CD4-positive, alpha-beta T cell (primary cell): Measurements from ENCODE around the gene QSOX1. TPM values are rescaled to one million over a fixed set of nuclear protein-coding genes. Genes with fewer than 3 reads are reported as not detected.
A peak's percentile ranks its signal among the peaks of the same experiment; 100 is the strongest.

Experiments
- ATAC-seq: fragments of 200-7000 bp; cut with Tn5 transposase; one replicate; pipeline ENCODE4 v1.10.0; 2022; ENCODE audit warnings: mild to moderate bottlenecking; ENCODE audit not compliant: poor library complexity
- CTCF ChIA-PET: fragments of 350-600 bp; sonication (Branson Sonifier 250); formaldehyde crosslinking; loops from one replicate; lab custom pipeline; 2021; ENCODE audit warnings: antibody characterized with exemption, inconsistent platforms; lab: Charles Lee
- POLR2A ChIA-PET: fragments of 350-600 bp; sonication (Branson Sonifier 250); formaldehyde crosslinking; loops from one replicate; lab custom pipeline; 2021; ENCODE audit warnings: antibody characterized with exemption, inconsistent platforms; lab: Charles Lee
- DNase-seq, 14 experiments: peaks; one replicate each; pipeline ENCODE4 v3.0.0-alpha.2; 2013 to 2020; ENCODE audit warnings: mixed read lengths in 2 of 14
- H3K27ac ChIP-seq, 2 donors: one replicate each; pipeline versions ENCODE4 v1.5.1 to v1.7.0; 2013; ENCODE audit warnings: low read length in 2 of 2, low read depth in 1 of 2, mild to moderate bottlenecking in 1 of 2
- H3K27me3 ChIP-seq, 2 experiments: 1 replicate in 1 of 2; 2 replicates in 1 of 2; pipeline versions ENCODE4 v1.6.1 to v1.7.0; 2013; ENCODE audit warnings: low read length in 2 of 2, control low read depth in 1 of 2, mild to moderate bottlenecking in 1 of 2, moderate library complexity in 1 of 2; ENCODE audit not compliant: insufficient read depth in 2 of 2, control insufficient read depth in 1 of 2
- H3K36me3 ChIP-seq: one replicate; pipeline ENCODE4 v1.6.1; 2013; ENCODE audit warnings: low read length, control low read depth; ENCODE audit not compliant: insufficient read depth
- H3K4me1 ChIP-seq: one replicate; pipeline ENCODE4 v1.6.1; 2013; ENCODE audit warnings: low read length, control low read depth; ENCODE audit not compliant: insufficient read depth
- H3K4me3 ChIP-seq: one replicate; pipeline ENCODE4 v1.5.1; 2013; ENCODE audit warnings: mild to moderate bottlenecking, low read length, moderate library complexity
- H3K9me3 ChIP-seq, 2 experiments: 1 replicate in 1 of 2; 2 replicates in 1 of 2; pipeline versions ENCODE4 v1.6.1 to v1.7.0; 2013; ENCODE audit warnings: low read length in 2 of 2, mild to moderate bottlenecking in 2 of 2, control low read depth in 1 of 2, moderate library complexity in 1 of 2; ENCODE audit not compliant: control insufficient read depth in 1 of 2, insufficient read depth in 1 of 2
- H3K27ac Mint-ChIP-seq: one replicate; pipeline ENCODE4 v1.8.0; 2020; ENCODE audit warnings: mixed read lengths
- H3K27me3 Mint-ChIP-seq: one replicate; pipeline ENCODE4 v1.8.0; 2021; ENCODE audit warnings: mixed read lengths
- H3K36me3 Mint-ChIP-seq: one replicate; pipeline ENCODE4 v1.8.0; 2021; ENCODE audit warnings: low read depth, mixed read lengths
- H3K4me1 Mint-ChIP-seq: one replicate; pipeline ENCODE4 v1.8.0; 2021; ENCODE audit warnings: low read depth, mixed read lengths
- H3K4me3 Mint-ChIP-seq: one replicate; pipeline ENCODE4 v1.8.0; 2020; ENCODE audit warnings: mild to moderate bottlenecking, mixed read lengths
- H3K9me3 Mint-ChIP-seq: one replicate; pipeline ENCODE4 v1.8.0; 2020; ENCODE audit warnings: mixed read lengths
- intact Hi-C, 2 experiments: fragments of 100-400 bp; cut with DNase I in 1 of 2; cut with micrococcal nuclease in 1 of 2; formaldehyde crosslinking; loops; one replicate each; pipeline versions ENCODE4 v1.15.1 to v1.9.0; 2023 to 2025; cut with DNase I, micrococcal nuclease
- total RNA-seq, 174 experiments: library from RNA in 2 of 174; stranded (reverse) in 2 of 174; gene quantifications; one replicate each; pipeline ENCODE4 v1.2.3 and lab custom pipeline; 2021 to 2026
- TF ChIP-seq, protein P1 (sequence below): fragments of 200-600 bp; IDR thresholded peaks from one replicate; pipeline ENCODE4 v1.8.0; 2022; ENCODE audit warnings: antibody characterized with exemption, mild to moderate bottlenecking

Gene QSOX1
- total RNA-seq, 2 experiments from 2014 or later = 13.7 to 14.3 TPM

DNA sequence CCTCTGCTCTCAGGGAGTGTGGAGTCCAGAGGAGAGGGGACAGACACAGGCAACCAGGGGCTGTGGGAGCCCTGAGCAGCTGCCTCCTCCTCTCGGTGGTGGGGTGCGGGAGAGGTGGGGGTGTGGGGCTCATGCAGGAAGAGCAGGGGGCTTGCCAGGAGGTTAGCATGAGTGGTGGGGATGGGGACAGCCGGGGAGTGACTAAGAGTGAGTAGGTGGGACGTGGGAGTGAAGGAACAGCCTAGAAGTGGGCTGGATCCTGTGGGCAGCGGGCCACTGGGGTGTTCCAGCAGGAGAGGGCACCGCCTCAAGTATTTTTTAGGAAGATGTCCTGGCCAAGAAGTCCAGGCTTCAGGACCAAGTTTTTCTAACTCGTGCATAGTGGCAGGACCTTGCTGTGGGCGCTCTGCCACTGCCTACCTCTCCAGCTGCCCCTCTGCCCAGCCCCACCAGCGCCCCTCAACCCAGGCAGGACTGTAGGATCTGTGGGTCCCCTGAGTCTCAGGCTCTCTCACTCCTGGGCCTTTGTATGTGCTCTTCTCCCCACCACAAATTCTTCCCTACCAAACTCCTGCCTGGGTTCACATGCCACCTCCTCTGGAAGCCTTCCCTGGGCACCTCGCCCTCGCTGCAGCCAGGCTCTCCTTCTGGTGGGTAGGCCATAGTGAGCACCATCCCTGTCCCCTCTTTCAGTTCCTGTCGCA lies 56.6 kb downstream of the QSOX1 start:
- no peak overlapping the region for H3K4me3 Mint-ChIP-seq
- POLR2A ChIA-PET = no interaction called here
- no peak overlapping the region for H3K27ac Mint-ChIP-seq
- CTCF ChIA-PET = no interaction called here
- H3K9me3 Mint-ChIP-seq = no peaks in the 10 kb centered on the region
- ATAC-seq = no peak
- peaks cover 5% of the 10 kb centered on the region for H3K27me3 Mint-ChIP-seq
- Histone ChIP-seq H3K27ac (no peak overlapping the region), H3K4me3 (no peak overlapping the region), H3K9me3 (no peaks in the 10 kb centered on the region), H3K36me3 (no peaks in the 10 kb centered on the region), H3K27me3 (peaks cover 0 to 5% of the 10 kb centered on the region in 2 experiments), H3K4me1 (peaks cover 9% of the 10 kb centered on the region)
- DNase-seq = no peak
- peaks cover 11% of the 10 kb centered on the region for H3K4me1 Mint-ChIP-seq
- H3K36me3 Mint-ChIP-seq = no peaks in the 10 kb centered on the region
- TF ChIP-seq, protein P1, sequence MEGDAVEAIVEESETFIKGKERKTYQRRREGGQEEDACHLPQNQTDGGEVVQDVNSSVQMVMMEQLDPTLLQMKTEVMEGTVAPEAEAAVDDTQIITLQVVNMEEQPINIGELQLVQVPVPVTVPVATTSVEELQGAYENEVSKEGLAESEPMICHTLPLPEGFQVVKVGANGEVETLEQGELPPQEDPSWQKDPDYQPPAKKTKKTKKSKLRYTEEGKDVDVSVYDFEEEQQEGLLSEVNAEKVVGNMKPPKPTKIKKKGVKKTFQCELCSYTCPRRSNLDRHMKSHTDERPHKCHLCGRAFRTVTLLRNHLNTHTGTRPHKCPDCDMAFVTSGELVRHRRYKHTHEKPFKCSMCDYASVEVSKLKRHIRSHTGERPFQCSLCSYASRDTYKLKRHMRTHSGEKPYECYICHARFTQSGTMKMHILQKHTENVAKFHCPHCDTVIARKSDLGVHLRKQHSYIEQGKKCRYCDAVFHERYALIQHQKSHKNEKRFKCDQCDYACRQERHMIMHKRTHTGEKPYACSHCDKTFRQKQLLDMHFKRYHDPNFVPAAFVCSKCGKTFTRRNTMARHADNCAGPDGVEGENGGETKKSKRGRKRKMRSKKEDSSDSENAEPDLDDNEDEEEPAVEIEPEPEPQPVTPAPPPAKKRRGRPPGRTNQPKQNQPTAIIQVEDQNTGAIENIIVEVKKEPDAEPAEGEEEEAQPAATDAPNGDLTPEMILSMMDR = no peak
- intact Hi-C loops = no loop called here

DNA sequence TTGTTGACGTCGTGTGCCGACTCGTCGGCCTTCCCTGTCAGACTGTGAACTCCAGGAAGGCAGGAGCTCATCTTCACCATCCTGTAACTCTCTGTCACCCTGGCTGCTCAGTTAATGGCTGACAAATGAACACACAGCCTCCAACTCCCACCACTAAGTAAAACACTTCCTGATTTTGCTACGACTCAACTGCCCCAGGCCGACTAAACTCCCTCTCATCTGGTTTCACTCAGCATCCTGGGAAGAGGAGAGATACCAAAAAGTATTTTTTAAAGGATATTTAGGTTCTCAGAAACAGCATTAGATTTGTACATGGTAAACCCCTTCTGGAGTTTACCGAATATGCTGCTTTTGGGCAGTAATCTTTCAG lies 57.2 kb downstream of the QSOX1 start:
- POLR2A ChIA-PET = no interaction called here
- Mint-ChIP-seq H3K36me3 (no peaks in the 10 kb centered on the region), H3K4me1 (peaks cover 11% of the 10 kb centered on the region), H3K9me3 (no peaks in the 10 kb centered on the region), H3K27me3 (peaks cover 5% of the 10 kb centered on the region), H3K27ac (no peak overlapping the region), H3K4me3 (no peak overlapping the region)
- CTCF ChIA-PET = no interaction called here
- Histone ChIP-seq H3K4me3 (no peak overlapping the region), H3K9me3 (no peaks in the 10 kb centered on the region), H3K27me3 (peaks cover 0 to 5% of the 10 kb centered on the region in 2 experiments), H3K27ac (no peak overlapping the region), H3K36me3 (no peaks in the 10 kb centered on the region), H3K4me1 (peaks cover 9% of the 10 kb centered on the region)
- intact Hi-C loops = no loop called here
- TF ChIP-seq, protein P1 = no peak
- ATAC-seq (no peak), DNase-seq (no peak)

DNA sequence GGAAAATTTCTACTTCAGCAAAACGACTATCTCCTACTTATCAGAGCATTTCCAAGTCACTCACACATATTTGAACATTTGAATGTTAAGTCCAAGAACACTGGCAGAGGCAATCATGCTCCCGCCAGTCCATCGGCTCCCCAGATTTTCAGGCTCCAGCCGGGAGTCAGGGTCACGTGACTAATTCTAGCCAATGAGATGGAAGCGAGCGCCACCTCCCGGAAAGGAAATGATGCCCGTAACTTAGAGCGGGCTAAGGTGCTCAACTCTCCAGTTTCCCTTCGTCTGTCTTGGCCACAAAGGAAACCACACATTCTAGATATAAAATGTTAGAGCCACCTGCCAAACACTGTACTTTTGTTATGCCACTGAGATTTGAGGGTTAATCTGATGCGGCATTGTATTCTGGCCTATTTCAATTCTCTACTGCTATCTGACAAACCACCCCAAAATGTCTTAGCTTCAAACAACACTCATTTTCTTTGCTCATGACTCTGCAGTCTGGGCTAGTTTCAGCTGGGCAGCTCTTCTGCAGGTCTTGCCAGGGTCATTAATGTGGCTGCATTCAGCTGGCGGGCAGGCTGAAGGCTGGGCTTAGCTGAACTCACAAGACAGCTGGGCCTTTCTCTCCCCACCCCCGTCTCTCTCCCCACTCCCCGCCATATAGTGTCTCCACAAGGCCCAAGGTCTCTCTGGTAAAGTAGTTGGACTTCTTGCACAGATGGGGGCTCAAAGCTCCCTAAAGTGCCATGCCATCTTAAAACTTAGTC lies 58.9 kb downstream of the QSOX1 start:
- H3K36me3 Mint-ChIP-seq = no peaks in the 10 kb centered on the region
- peak; percentile 59 for ATAC-seq

More for the DNA sequence above, 58.9 kb downstream of the QSOX1 start:
- peak in 7 of 14 experiments; percentile 12 to 70 (median 55) for DNase-seq
- peak overlapping the region; percentile 30 for H3K4me3 Mint-ChIP-seq
- peaks cover 9% of the 10 kb centered on the region for H3K4me1 ChIP-seq
- H3K36me3 ChIP-seq = no peaks in the 10 kb centered on the region
- peaks cover 0 to 5% of the 10 kb centered on the region in 2 experiments for H3K27me3 ChIP-seq
- H3K27ac ChIP-seq = no peak overlapping the region
- peaks cover 5% of the 10 kb centered on the region for H3K27me3 Mint-ChIP-seq
- CTCF ChIA-PET = no interaction called here
- TF ChIP-seq, protein P1 = no peak
- H3K9me3 ChIP-seq = no peaks in the 10 kb centered on the region
- H3K27ac Mint-ChIP-seq = no peak overlapping the region
- intact Hi-C loops = no loop called here
- no peaks in the 10 kb centered on the region for H3K9me3 Mint-ChIP-seq
- POLR2A ChIA-PET = no interaction called here
- peak overlapping the region; percentile 20 for H3K4me3 ChIP-seq
- peaks cover 11% of the 10 kb centered on the region for H3K4me1 Mint-ChIP-seq
